H1 (cell line): ENCODE data around the gene TRMT6. TPM values are rescaled to one million over a fixed set of nuclear protein-coding genes. Genes with fewer than 3 reads are reported as not detected.

ENCODE experiments used
- FOSL1 ChIP-seq: IDR thresholded peaks from 2 replicates; pipeline ENCODE4 v1.6.1; 2011; ENCODE audit warnings: mild to moderate bottlenecking, low read depth, low read length, moderate library complexity; ENCODE audit not compliant: insufficient read depth
- JUN ChIP-seq: IDR thresholded peaks from 2 replicates; pipeline ENCODE4 v1.6.1; 2011; ENCODE audit warnings: low read depth, mild to moderate bottlenecking, improper control_type of control experiment, low read length
- JUND ChIP-seq: IDR thresholded peaks from 2 replicates; pipeline ENCODE4 v1.6.1; 2011; ENCODE audit warnings: mild to moderate bottlenecking, improper control_type of control experiment, low read length
- POLR2AphosphoS5 ChIP-seq: IDR thresholded peaks from 2 replicates; pipeline ENCODE4 v1.6.1; 2011; ENCODE audit warnings: low read depth, low read length
- YY1 ChIP-seq: IDR thresholded peaks from 2 replicates; pipeline ENCODE4 v1.6.1; 2011; ENCODE audit warnings: low read depth, mild to moderate bottlenecking, low read length
- polyA plus RNA-seq, 7 experiments: library from polyadenylated mRNA; depleted of rRNA in 3 of 7; stranded (reverse) in 5 of 7; unstranded in 2 of 7; fragments of >200 nt in 5 of 7; fragments of 200-250 nt in 2 of 7; gene quantifications; 1 replicate in 5 of 7; 2 replicates in 1 of 7; 4 replicates in 1 of 7; pipeline versions ENCODE4 v1.2.1 to v1.2.3, GENCODE V29; 2011 to 2013; ENCODE audit warnings: missing spikeins in 2 of 7, mixed read lengths in 2 of 7
- total RNA-seq: library from RNA; stranded (reverse); fragmentation: NEBNext Ultra II Directional; extraction: Animal tissue kit (Norgen Biotek cat#: 25700); gene quantifications from 2 replicates; pipeline ENCODE4 v1.2.1, GENCODE V29; 2021

The TRMT6 gene
- total and polyA plus RNA-seq, 2 of the 8 experiments (the other 6 are each of a cell fraction or from before 2014, with no cell fraction given) = 6.9 to 23.3 TPM

GRCh38 chr20:5932796-5933195 lies 17.5 kb downstream of the TRMT6 start (continued):
- TF ChIP-seq POLR2AphosphoS5 (no peak), FOSL1 (no peak), YY1 (no peak), JUND (no peak), JUN (no peak)
- TF ChIP-seq, all 59 proteins: peak for 0
